Adrenal gland (tissue), 12 donors: Measurements from ENCODE around the gene MGARP. TPM values are rescaled to one million over a fixed set of nuclear protein-coding genes. Genes with fewer than 3 reads are reported as not detected.

ENCODE experiments used
- DNase-seq, 7 donors: peaks; one replicate each; pipeline ENCODE4 v3.0.0-alpha.2; 2019 to 2020
- H3K27ac ChIP-seq, 5 donors: fragments of 200-600 bp; sonication (generic) in 4 of 5; 1 replicate in 3 of 5; 2 replicates in 2 of 5; pipeline versions ENCODE4 v1.5.1 to v1.8.0; 2016 to 2020; ENCODE audit warnings: mild to moderate bottlenecking in 1 of 5
- H3K27me3 ChIP-seq: fragments of 200-600 bp; 2 replicates; pipeline ENCODE4 v1.8.0; 2021
- H3K36me3 ChIP-seq, 2 donors: fragments of 200-600 bp; replicated peaks in 1 of 2; 1 replicate in 1 of 2; 2 replicates in 1 of 2; pipeline versions ENCODE4 v1.5.1 to v1.8.0; 2018 to 2022
- H3K4me1 ChIP-seq, 2 donors: fragments of 200-600 bp; replicated peaks in 1 of 2; 1 replicate in 1 of 2; 2 replicates in 1 of 2; pipeline versions ENCODE4 v1.5.1 to v1.8.0; 2018 to 2021
- H3K4me3 ChIP-seq, 4 donors: fragments of 200-600 bp; sonication (generic) in 3 of 4; one replicate each; pipeline ENCODE4 v1.5.1; 2016 to 2018
- H3K9me3 ChIP-seq, 3 donors: fragments of 200-600 bp; sonication (generic) in 1 of 3; replicated peaks in 1 of 3; 1 replicate in 2 of 3; 2 replicates in 1 of 3; pipeline versions ENCODE4 v1.5.1 to v1.8.0; 2016 to 2021
- CTCF ChIP-seq, 6 experiments: fragments of 450-650 bp in 4 of 6; fragments of 200-600 bp in 2 of 6; sonication (generic) in 1 of 6; IDR thresholded peaks; 1 replicate in 5 of 6; 2 replicates in 1 of 6; pipeline versions ENCODE4 v1.5.1 to v1.8.0; 2016 to 2021; ENCODE audit warnings: antibody characterized with exemption in 6 of 6, mild to moderate bottlenecking in 2 of 6, moderate library complexity in 1 of 6
- POLR2A ChIP-seq, 2 donors: fragments of 450-650 bp; IDR thresholded peaks; one replicate each; pipeline ENCODE4 v1.6.1; 2017; ENCODE audit warnings: antibody characterized with exemption in 2 of 2, mild to moderate bottlenecking in 2 of 2, moderate library complexity in 1 of 2
- WGBS, 4 donors: extraction: QIAGEN DNeasy Blood & Tissue Kit in 2 of 4; methylation state at CpG; one replicate each; pipeline versions ENCODE4 v1.1.5 to v1.1.7; 2013 to 2017; 5-methylcytosine and 5-hydroxymethylcytosine counted together
- intact Hi-C, 2 donors: fragments of 100-400 bp; cut with DNase I; formaldehyde crosslinking; loops; one replicate each; pipeline versions ENCODE4 v1.14.1 to v1.15.0; 2022 to 2023
- polyA plus RNA-seq, 3 donors: library from polyadenylated mRNA; stranded (reverse); fragments of 200-250 nt in 2 of 3; fragments of 350-450 nt in 1 of 3; fragmentation: Illumina TruSeq in 1 of 3; extraction: RNeasy Lipid Tissue Mini Kit (QIAGEN cat#74804) in 1 of 3; gene quantifications; one replicate each; pipeline ENCODE4 v1.2.3, GENCODE V29; 2013 to 2014
- total RNA-seq, 9 donors: library from RNA; depleted of rRNA in 4 of 9; stranded (reverse); fragments of >200 nt in 4 of 9; fragments of 120-200 nt in 1 of 9; fragmentation: NEBNext Ultra II Directional in 1 of 9; extraction: Animal tissue kit (Norgen Biotek cat#: 25700) in 1 of 9; gene quantifications; one replicate each; pipeline versions ENCODE4 v1.1.0 to v1.2.4, GENCODE V29; 2013 to 2023
- donor health status: healthy with polysubstance abuse.
- donor health status: Bipolar disorder and iron deficiency.
- donor health status: DM: yes; HTN: yes; CAD: no.
- donor health status: DM: no; HTN: no; CAD: no.
- donor health status: DM: no; HTN: no; CAD: no.
- donor health status: DM: yes; HTN: yes; CAD: no.

MGARP gene
- total and polyA plus RNA-seq, 12 donors, result 79.2 to 548 (median 238) TPM

GRCh38 chr4:139247700-139248238 lies 32.3 kb downstream of the MGARP start:
- H3K4me3 ChIP-seq, result no peak overlapping the region
- H3K4me1 ChIP-seq, result peaks cover 8 to 13% of the 10 kb centered on the region in 2 donors
- no peaks in the 10 kb centered on the region for H3K27me3 ChIP-seq
- no peak for TF ChIP-seq CTCF (IDR thresholded peaks at IDR 0.05)
- no peak for TF ChIP-seq POLR2A (IDR thresholded peaks at IDR 0.05)
- no peak overlapping the region for H3K27ac ChIP-seq
- DNase-seq, result no peak
- H3K9me3 ChIP-seq, result no peaks in the 10 kb centered on the region
- intact Hi-C loops, result no loop called here
- no peaks in the 10 kb centered on the region for H3K36me3 ChIP-seq
- WGBS, 4 donors, result 76 to 87% (median 82%) methylated on average over 4 of the region's 4 CpGs

- no peak for DNase-seq
- no peak overlapping the region for H3K27ac ChIP-seq
- peaks cover 8 to 18% of the 10 kb centered on the region in 2 donors for H3K4me1 ChIP-seq
- no peak for TF ChIP-seq CTCF (IDR thresholded peaks at IDR 0.05)
- TF ChIP-seq POLR2A (IDR thresholded peaks at IDR 0.05), result no peak
- H3K4me3 ChIP-seq, result no peak overlapping the region
- intact Hi-C loops, result no loop called here
- no peaks in the 10 kb centered on the region for H3K9me3 ChIP-seq
- no peaks in the 10 kb centered on the region for H3K36me3 ChIP-seq
- H3K27me3 ChIP-seq, result no peaks in the 10 kb centered on the region
These were observed 32.8 kb downstream of the MGARP start for GRCh38 chr4:139247241-139247640.

DNA sequence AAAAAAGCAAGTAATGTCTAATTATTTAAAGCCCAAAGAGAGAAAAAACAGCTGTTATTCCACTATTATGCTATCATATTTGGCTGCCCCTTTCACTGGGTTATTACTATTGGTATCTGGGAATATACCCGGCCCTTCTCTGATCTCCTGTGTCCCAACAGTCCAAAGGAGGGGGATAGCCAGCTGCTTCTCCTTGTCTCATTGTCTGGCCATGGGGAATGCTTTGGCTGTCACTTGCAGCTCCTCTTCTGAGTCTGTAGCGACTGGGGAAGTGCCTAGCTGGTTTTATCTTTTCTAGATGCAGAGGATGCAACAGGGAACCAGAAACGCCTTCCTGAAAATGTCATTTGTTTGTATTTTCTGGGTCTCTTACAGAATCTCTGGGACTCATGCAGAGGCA lies 33.9 kb downstream of the MGARP start:
- intact Hi-C loops, result no loop called here
- DNase-seq, result no peak
- TF ChIP-seq POLR2A (IDR thresholded peaks at IDR 0.05), result no peak
- no peak for TF ChIP-seq CTCF (IDR thresholded peaks at IDR 0.05)
- no peaks in the 10 kb centered on the region for H3K36me3 ChIP-seq
- no peak overlapping the region for H3K27ac ChIP-seq
- 55 to 80% (median 78%) methylated on average over 3 of the region's 3 CpGs for WGBS, 4 donors
- H3K4me1 ChIP-seq, result peaks cover 8 to 21% of the 10 kb centered on the region in 2 donors
- no peaks in the 10 kb centered on the region for H3K9me3 ChIP-seq
- no peak overlapping the region for H3K4me3 ChIP-seq
- H3K27me3 ChIP-seq, result no peaks in the 10 kb centered on the region

GRCh38 chr4:139245590-139245989 lies 34.4 kb downstream of the MGARP start:
- Histone ChIP-seq H3K4me1 (peaks cover 8 to 21% of the 10 kb centered on the region in 2 donors), H3K27ac (no peak overlapping the region), H3K9me3 (no peaks in the 10 kb centered on the region), H3K4me3 (no peak overlapping the region), H3K27me3 (no peaks in the 10 kb centered on the region), H3K36me3 (no peaks in the 10 kb centered on the region)
- DNase-seq, result no peak
- WGBS, 4 donors, result 77 to 85% (median 82%) methylated on average over 1 of the region's 1 CpG
- TF ChIP-seq POLR2A (IDR thresholded peaks at IDR 0.05) (no peak), CTCF (IDR thresholded peaks at IDR 0.05) (no peak)
- intact Hi-C loops, result no loop called here
